ENCODE measurements around the gene HOXA9.

- TF ChIP-seq POLR2AphosphoS5 (IDR thresholded peaks at IDR 0.05) (no peak), CTCF (IDR thresholded peaks at IDR 0.05) (no peak), POLR2A (IDR thresholded peaks at IDR 0.05) (no peak)
Measured at GRCh38 chr7:27161214-27161720, 4.1 kb downstream of the HOXA9 start.
